Measurements from ENCODE around the gene HCN2. TPM values are rescaled to one million over a fixed set of nuclear protein-coding genes. Genes with fewer than 3 reads are reported as not detected.
"Not testable (repeated sequence)": the region's sequence is repeated elsewhere in the genome, so short reads cannot be mapped to it uniquely, and the experiment has no call there.

The HCN2 gene
- total RNA-seq, 1 donor from 2014 or later = 0.16 TPM

- DNase-seq (ENCODE audit: low spot score) = no peak
These were observed 5.3 kb upstream of the HCN2 start for GRCh38 chr19:584240-585001.

GRCh38 chr19:585146-585545, 4.5 kb upstream of the HCN2 start:
- not testable (repeated sequence) for DNase-seq (ENCODE audit: low spot score)

GRCh38 chr19:585551-586110, 4.0 kb upstream of the HCN2 start:
- DNase-seq (ENCODE audit: low spot score) = no peak

GRCh38 chr19:588093-588740, 1.5 kb upstream of the HCN2 start:
- DNase-seq (ENCODE audit: low spot score) = no peak

- no peak for DNase-seq (ENCODE audit: low spot score)
These were observed 664 bp upstream of the HCN2 start for GRCh38 chr19:588741-589692.

GRCh38 chr19:590396-590745, 690 bp downstream of the HCN2 start:
- no peak for DNase-seq (ENCODE audit: low spot score)

- DNase-seq (ENCODE audit: low spot score) = no peak
These were observed 1.0 kb downstream of the HCN2 start for GRCh38 chr19:590750-591098.

GRCh38 chr19:591099-591958, 1.6 kb downstream of the HCN2 start:
- no peak for DNase-seq (ENCODE audit: low spot score)

GRCh38 chr19:592101-592500, 2.4 kb downstream of the HCN2 start:
- no peak for DNase-seq (ENCODE audit: low spot score)

GRCh38 chr19:593055-593454, 3.4 kb downstream of the HCN2 start:
- DNase-seq (ENCODE audit: low spot score) = no peak

- no peak for DNase-seq (ENCODE audit: low spot score)
These were observed 3.8 kb downstream of the HCN2 start for GRCh38 chr19:593505-593904.

- no peak for DNase-seq (ENCODE audit: low spot score)
These were observed 4.7 kb downstream of the HCN2 start for GRCh38 chr19:594265-594870.

- DNase-seq (ENCODE audit: low spot score) = no peak
These were observed 5.9 kb downstream of the HCN2 start for GRCh38 chr19:595326-596262.

GRCh38 chr19:596263-596655, 6.6 kb downstream of the HCN2 start:
- no peak for DNase-seq (ENCODE audit: low spot score)

GRCh38 chr19:597406-598315, 8.0 kb downstream of the HCN2 start:
- DNase-seq (ENCODE audit: low spot score) = no peak

- no peak for DNase-seq (ENCODE audit: low spot score)
These were observed 11.6 kb downstream of the HCN2 start for GRCh38 chr19:601310-601709.

GRCh38 chr19:601790-602189, 12.1 kb downstream of the HCN2 start:
- no peak for DNase-seq (ENCODE audit: low spot score)
